T47D (cell line): ENCODE measurements around the gene PHYKPL.
"Not testable (repeated sequence)": the region's sequence is repeated elsewhere in the genome, so short reads cannot be mapped to it uniquely, and the experiment has no call there.

Experiments used
- DNase-seq, 2 experiments: peaks; one replicate each; pipeline versions ENCODE4 v3.0.0 to v3.0.0-alpha.2; 2011 to 2012; ENCODE audit warnings: low read depth in 1 of 2, low spot score in 1 of 2
- JUND ChIP-seq: IDR thresholded peaks from 2 replicates; pipeline ENCODE4 v1.6.1; 2012; ENCODE audit warnings: low read depth
- in situ Hi-C: cut with HindIII; loops from 2 replicates; pipeline ENCODE4 v1.10.0; 2016; ENCODE audit warnings: low sequenced_read_pairs, low pct_unique_long_range_greater_than_20kb

Gene PHYKPL

GRCh38 chr5:178234750-178235587 lies 2.4 kb upstream of the PHYKPL start:
- in situ Hi-C loops: no loop called here
- peak; percentile 75 to 76 for DNase-seq
- TF ChIP-seq JUND: no peak

- in situ Hi-C loops: no loop called here
- no peak for DNase-seq
These were observed 1.6 kb upstream of the PHYKPL start for GRCh38 chr5:178234121-178234749.

GRCh38 chr5:178232920-178233429 lies 373 bp upstream of the PHYKPL start:
- DNase-seq: no peak
- in situ Hi-C loops: no loop called here
- TF ChIP-seq JUND: no peak

More at GRCh38 chr5:178234121-178234749, 1.6 kb upstream of the PHYKPL start:
- TF ChIP-seq JUND: no peak

- no peak for DNase-seq
- in situ Hi-C loops: no loop called here
- no peak for TF ChIP-seq JUND
These were observed 971 bp downstream of the PHYKPL start for GRCh38 chr5:178231539-178232123.

GRCh38 chr5:178230879-178231538 lies 1.6 kb downstream of the PHYKPL start:
- in situ Hi-C loops: no loop called here
- TF ChIP-seq JUND: no peak
- no peak for DNase-seq

GRCh38 chr5:178229861-178230260 lies 2.7 kb downstream of the PHYKPL start:
- TF ChIP-seq JUND: no peak
- DNase-seq: no peak
- in situ Hi-C loops: no loop called here

- DNase-seq, in situ Hi-C loops: not testable (repeated sequence)
These were observed 3.5 kb downstream of the PHYKPL start for GRCh38 chr5:178229111-178229510.

- in situ Hi-C loops: no loop called here
- no peak for TF ChIP-seq JUND
These were observed 4.0 kb downstream of the PHYKPL start for GRCh38 chr5:178228609-178229008.

GRCh38 chr5:178227929-178228328 lies 4.7 kb downstream of the PHYKPL start:
- in situ Hi-C loops: no loop called here
- TF ChIP-seq JUND: no peak

More at GRCh38 chr5:178228609-178229008, 4.0 kb downstream of the PHYKPL start:
- DNase-seq: no peak

GRCh38 chr5:178227138-178227659 lies 5.4 kb downstream of the PHYKPL start:
- DNase-seq: no peak
- in situ Hi-C loops: no loop called here
- no peak for TF ChIP-seq JUND

More at GRCh38 chr5:178227929-178228328, 4.7 kb downstream of the PHYKPL start:
- no peak for DNase-seq

GRCh38 chr5:178225174-178225573 lies 7.4 kb downstream of the PHYKPL start:
- in situ Hi-C loops: no loop called here
- no peak for TF ChIP-seq JUND
- no peak for DNase-seq

GRCh38 chr5:178224403-178224802 lies 8.2 kb downstream of the PHYKPL start:
- in situ Hi-C loops: no loop called here
- DNase-seq: no peak
- TF ChIP-seq JUND: no peak
